GM12864 (cell line): ENCODE data around the gene VGLL1.

Experiments
- DNase-seq: peaks from one replicate; pipeline ENCODE4 v3.0.0-alpha.2; 2011; ENCODE audit warnings: low read depth
- H3K4me3 ChIP-seq: 2 replicates; pipeline ENCODE4 v1.5.1; 2011; ENCODE audit warnings: mild to moderate bottlenecking, low read depth, low read length, control low read depth
- CTCF ChIP-seq: IDR thresholded peaks from 2 replicates; pipeline ENCODE4 v1.5.1; 2011; ENCODE audit warnings: low read depth, mild to moderate bottlenecking, moderate library complexity, low read length, control low read depth, inconsistent platforms; ENCODE audit errors: missing control alignments

VGLL1 gene

GRCh38 chrX:136528645-136529315 lies 3.2 kb upstream of the VGLL1 start:
- TF ChIP-seq CTCF: no peak
- no peak for DNase-seq
- H3K4me3 ChIP-seq: no peak overlapping the region

GRCh38 chrX:136529795-136530194 lies 2.2 kb upstream of the VGLL1 start:
- DNase-seq: no peak
- H3K4me3 ChIP-seq: no peak overlapping the region
- TF ChIP-seq CTCF: no peak

GRCh38 chrX:136534131-136534530 lies 2.1 kb downstream of the VGLL1 start:
- no peak for TF ChIP-seq CTCF
- no peak for DNase-seq
- H3K4me3 ChIP-seq: no peak overlapping the region

- no peak for TF ChIP-seq CTCF
- no peak overlapping the region for H3K4me3 ChIP-seq
- DNase-seq: no peak
Observed at GRCh38 chrX:136538811-136539210, 6.8 kb downstream of the VGLL1 start.

GRCh38 chrX:136540226-136540625 lies 8.2 kb downstream of the VGLL1 start:
- DNase-seq: no peak
- no peak overlapping the region for H3K4me3 ChIP-seq
- no peak for TF ChIP-seq CTCF

- no peak for TF ChIP-seq CTCF
- H3K4me3 ChIP-seq: no peak overlapping the region
- no peak for DNase-seq
Observed at GRCh38 chrX:136541294-136541693, 9.3 kb downstream of the VGLL1 start.

GRCh38 chrX:136542281-136542680 lies 10.3 kb downstream of the VGLL1 start:
- no peak for DNase-seq
- TF ChIP-seq CTCF: no peak

More at GRCh38 chrX:136542281-136542680, 10.3 kb downstream of the VGLL1 start:
- no peak overlapping the region for H3K4me3 ChIP-seq
